Suprapubic skin (tissue), 4 donors: ENCODE measurements around the gene OR2G3. TPM values are rescaled to one million over a fixed set of nuclear protein-coding genes. Genes with fewer than 3 reads are reported as not detected.

ENCODE experiments used
- DNase-seq, 2 donors: peaks; one replicate each; pipeline ENCODE4 v3.0.0-alpha.2; 2019; ENCODE audit warnings: low spot score in 2 of 2
- H3K27ac ChIP-seq: fragments of 200-600 bp; sonication (generic); one replicate; pipeline ENCODE4 v1.5.1; 2019
- H3K27me3 ChIP-seq: fragments of 200-600 bp; sonication (generic); one replicate; pipeline ENCODE4 v1.5.1; 2019
- H3K36me3 ChIP-seq: fragments of 200-600 bp; sonication (generic); one replicate; pipeline ENCODE4 v1.5.1; 2019
- H3K4me1 ChIP-seq: fragments of 200-600 bp; sonication (generic); one replicate; pipeline ENCODE4 v1.5.1; 2019
- H3K4me3 ChIP-seq: fragments of 200-600 bp; sonication (generic); one replicate; pipeline ENCODE4 v1.5.1; 2019; ENCODE audit warnings: mild to moderate bottlenecking
- H3K9me3 ChIP-seq: fragments of 200-600 bp; sonication (generic); one replicate; pipeline ENCODE4 v1.5.1; 2019
- CTCF ChIP-seq, 2 donors: fragments of 200-600 bp in 1 of 2; fragments of 450-650 bp in 1 of 2; sonication (generic) in 1 of 2; IDR thresholded peaks; one replicate each; pipeline ENCODE4 v1.5.1; 2016 to 2019; ENCODE audit warnings: antibody characterized with exemption in 2 of 2, mild to moderate bottlenecking in 1 of 2, moderate library complexity in 1 of 2
- EP300 ChIP-seq: sonication (generic); formaldehyde crosslinking; IDR thresholded peaks from one replicate; pipeline ENCODE4 v1.6.1; 2017; ENCODE audit warnings: antibody characterized with exemption
- POLR2A ChIP-seq, 2 donors: fragments of 450-650 bp; IDR thresholded peaks; one replicate each; pipeline ENCODE4 v1.6.1; 2017; ENCODE audit warnings: antibody characterized with exemption in 2 of 2, mild to moderate bottlenecking in 2 of 2, moderate library complexity in 2 of 2
- POLR2AphosphoS5 ChIP-seq, 3 donors: sonication (generic); formaldehyde crosslinking; IDR thresholded peaks; one replicate each; pipeline ENCODE4 v1.6.1; 2017; ENCODE audit warnings: antibody characterized with exemption in 3 of 3
- WGBS: methylation state at CpG from one replicate; pipeline ENCODE4 v1.1.5; 2018; 5-methylcytosine and 5-hydroxymethylcytosine counted together
- total RNA-seq, 4 donors: library from RNA; depleted of rRNA; stranded (reverse); fragments of >200 nt; gene quantifications; one replicate each; pipeline ENCODE4 v1.1.0, GENCODE V29; 2016

The OR2G3 gene
- total RNA-seq, 4 donors from 2014 or later, result not detected

GRCh38 chr1:247627951-247628350, 22.6 kb downstream of the OR2G3 start:
- Histone ChIP-seq H3K4me3 (no peak overlapping the region), H3K27me3 (no peaks in the 10 kb centered on the region), H3K4me1 (no peaks in the 10 kb centered on the region), H3K27ac (no peak overlapping the region), H3K9me3 (no peaks in the 10 kb centered on the region), H3K36me3 (no peaks in the 10 kb centered on the region)
- no peak for DNase-seq
- 63% methylated on average over 3 of the region's 3 CpGs for WGBS
- no peak for TF ChIP-seq EP300
- no peak for TF ChIP-seq CTCF (IDR thresholded peaks at IDR 0.05)
- no peak for TF ChIP-seq POLR2A (IDR thresholded peaks at IDR 0.05)
- no peak for TF ChIP-seq POLR2AphosphoS5 (IDR thresholded peaks at IDR 0.05)

GRCh38 chr1:247638011-247638410, 32.6 kb downstream of the OR2G3 start:
- Histone ChIP-seq H3K27ac (no peak overlapping the region), H3K27me3 (no peaks in the 10 kb centered on the region), H3K9me3 (peaks cover 9% of the 10 kb centered on the region), H3K4me1 (no peaks in the 10 kb centered on the region), H3K4me3 (no peak overlapping the region), H3K36me3 (no peaks in the 10 kb centered on the region)
- TF ChIP-seq POLR2A (IDR thresholded peaks at IDR 0.05) (no peak), POLR2AphosphoS5 (IDR thresholded peaks at IDR 0.05) (no peak), CTCF (IDR thresholded peaks at IDR 0.05) (no peak), EP300 (no peak)
- no peak for DNase-seq
- 76% methylated on average over 4 of the region's 4 CpGs for WGBS

GRCh38 chr1:247638781-247639180, 33.4 kb downstream of the OR2G3 start:
- no peaks in the 10 kb centered on the region for H3K4me1 ChIP-seq
- no peak for TF ChIP-seq CTCF (IDR thresholded peaks at IDR 0.05)
- no peak for TF ChIP-seq POLR2A (IDR thresholded peaks at IDR 0.05)
- TF ChIP-seq POLR2AphosphoS5 (IDR thresholded peaks at IDR 0.05), result no peak
- no peak for TF ChIP-seq EP300
- no peaks in the 10 kb centered on the region for H3K27me3 ChIP-seq
- 77% methylated on average over 6 of the region's 6 CpGs for WGBS
- no peak overlapping the region for H3K4me3 ChIP-seq
- peaks cover 9% of the 10 kb centered on the region for H3K9me3 ChIP-seq
- H3K36me3 ChIP-seq, result no peaks in the 10 kb centered on the region
- DNase-seq, result no peak
- H3K27ac ChIP-seq, result no peak overlapping the region

- no peaks in the 10 kb centered on the region for H3K4me1 ChIP-seq
- H3K4me3 ChIP-seq, result peak overlapping the region; percentile 37
- no peaks in the 10 kb centered on the region for H3K36me3 ChIP-seq
- no peak for TF ChIP-seq POLR2A (IDR thresholded peaks at IDR 0.05)
- TF ChIP-seq CTCF (IDR thresholded peaks at IDR 0.05), result no peak
- no peak for TF ChIP-seq POLR2AphosphoS5 (IDR thresholded peaks at IDR 0.05)
- TF ChIP-seq EP300, result no peak
- peak in 1 of 2 donors; percentile 76 for DNase-seq
- WGBS, result 14% methylated on average over 13 of the region's 55 CpGs
- peaks cover 9% of the 10 kb centered on the region for H3K9me3 ChIP-seq
- peak overlapping the region; percentile 21 for H3K27ac ChIP-seq
- no peaks in the 10 kb centered on the region for H3K27me3 ChIP-seq
These were observed 34.1 kb downstream of the OR2G3 start for GRCh38 chr1:247639381-247639981.

- Histone ChIP-seq H3K9me3 (peaks cover 4% of the 10 kb centered on the region), H3K4me3 (no peak overlapping the region), H3K27me3 (no peaks in the 10 kb centered on the region), H3K36me3 (no peaks in the 10 kb centered on the region), H3K4me1 (no peaks in the 10 kb centered on the region), H3K27ac (no peak overlapping the region)
- WGBS, result 83% methylated on average over 5 of the region's 5 CpGs
- no peak for DNase-seq
- TF ChIP-seq POLR2AphosphoS5 (IDR thresholded peaks at IDR 0.05) (no peak), EP300 (no peak), CTCF (IDR thresholded peaks at IDR 0.05) (no peak), POLR2A (IDR thresholded peaks at IDR 0.05) (no peak)
These were observed 37.4 kb downstream of the OR2G3 start for GRCh38 chr1:247642742-247643141.
